Uterus (tissue), 2 donors: Measurements from ENCODE around the gene CCR3.
"Not testable (repeated sequence)": the region's sequence is repeated elsewhere in the genome, so short reads cannot be mapped to it uniquely, and the experiment has no call there.

ENCODE experiments used
- CTCF ChIP-seq, 4 experiments: fragments of 200-600 bp in 2 of 4; fragments of 450-650 bp in 2 of 4; sonication (generic) in 2 of 4; IDR thresholded peaks; one replicate each; pipeline ENCODE4 v1.5.1; 2016 to 2019; ENCODE audit warnings: antibody characterized with exemption in 4 of 4, mild to moderate bottlenecking in 2 of 4, moderate library complexity in 1 of 4
- POLR2A ChIP-seq, 2 donors: fragments of 450-650 bp; IDR thresholded peaks; one replicate each; pipeline ENCODE4 v1.6.1; 2016; ENCODE audit warnings: antibody characterized with exemption in 2 of 2, mild to moderate bottlenecking in 1 of 2, moderate library complexity in 1 of 2

DNA sequence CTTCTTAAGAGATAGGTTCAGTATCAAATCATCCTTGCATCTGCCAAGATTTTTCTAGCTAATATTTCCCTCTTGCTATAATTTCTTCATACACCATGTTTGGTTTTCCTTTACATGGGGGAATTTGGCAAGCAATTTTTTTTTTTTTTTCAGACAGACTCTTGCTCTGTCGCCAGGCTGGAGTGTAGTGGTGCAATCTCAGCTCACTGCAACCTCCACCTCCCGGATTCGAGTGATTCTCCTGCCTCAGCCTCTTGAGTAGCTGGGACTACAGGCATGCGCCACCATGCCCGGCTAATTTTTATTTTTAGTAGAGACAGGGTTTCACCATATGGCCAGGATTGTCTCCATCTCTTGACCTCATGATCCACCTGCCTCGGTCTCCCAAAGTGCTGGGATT, 34.7 kb upstream of the CCR3 start:
- not testable (repeated sequence) for TF ChIP-seq CTCF, POLR2A (IDR thresholded peaks at IDR 0.05)
